ENCODE measurements around the gene CLDN1.

The CLDN1 gene

DNA sequence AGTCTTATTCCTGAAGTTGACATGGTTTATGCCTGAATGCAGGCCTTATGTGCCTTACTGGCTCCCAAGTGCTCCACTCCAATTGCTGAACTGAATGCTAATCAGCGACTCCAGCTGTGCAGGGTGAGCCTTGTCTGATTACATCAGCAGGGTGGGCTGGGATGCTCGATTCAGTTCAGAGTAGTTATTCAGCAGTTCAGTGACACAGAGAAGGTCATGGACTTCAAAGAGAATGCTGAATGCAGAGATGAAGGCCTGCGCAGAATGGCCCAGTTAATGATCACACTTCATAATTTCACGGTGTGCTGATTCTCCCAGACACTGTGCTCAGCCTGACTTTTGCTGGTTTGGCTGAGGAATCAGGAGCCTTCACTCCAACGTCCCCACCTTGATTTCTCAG is 63.6 kb downstream of the CLDN1 start:
- intact Hi-C loops (cut with DNase I; ENCODE audit: low total_unique reads): no loop called here
- no peak for DNase-seq

More for the DNA sequence above, 63.6 kb downstream of the CLDN1 start:
- H3K4me1 ChIP-seq: peaks cover 0 to 27% (median 19%) of the 10 kb centered on the region in 4 donors
- H3K27me3 ChIP-seq: no peaks in the 10 kb centered on the region
- TF ChIP-seq, protein P1, sequence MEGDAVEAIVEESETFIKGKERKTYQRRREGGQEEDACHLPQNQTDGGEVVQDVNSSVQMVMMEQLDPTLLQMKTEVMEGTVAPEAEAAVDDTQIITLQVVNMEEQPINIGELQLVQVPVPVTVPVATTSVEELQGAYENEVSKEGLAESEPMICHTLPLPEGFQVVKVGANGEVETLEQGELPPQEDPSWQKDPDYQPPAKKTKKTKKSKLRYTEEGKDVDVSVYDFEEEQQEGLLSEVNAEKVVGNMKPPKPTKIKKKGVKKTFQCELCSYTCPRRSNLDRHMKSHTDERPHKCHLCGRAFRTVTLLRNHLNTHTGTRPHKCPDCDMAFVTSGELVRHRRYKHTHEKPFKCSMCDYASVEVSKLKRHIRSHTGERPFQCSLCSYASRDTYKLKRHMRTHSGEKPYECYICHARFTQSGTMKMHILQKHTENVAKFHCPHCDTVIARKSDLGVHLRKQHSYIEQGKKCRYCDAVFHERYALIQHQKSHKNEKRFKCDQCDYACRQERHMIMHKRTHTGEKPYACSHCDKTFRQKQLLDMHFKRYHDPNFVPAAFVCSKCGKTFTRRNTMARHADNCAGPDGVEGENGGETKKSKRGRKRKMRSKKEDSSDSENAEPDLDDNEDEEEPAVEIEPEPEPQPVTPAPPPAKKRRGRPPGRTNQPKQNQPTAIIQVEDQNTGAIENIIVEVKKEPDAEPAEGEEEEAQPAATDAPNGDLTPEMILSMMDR (IDR thresholded peaks at IDR 0.05): no peak
- H3K36me3 ChIP-seq: no peaks in the 10 kb centered on the region
- H3K4me3 ChIP-seq: no peak overlapping the region
- H3K27ac ChIP-seq: no peak overlapping the region
- no peaks in the 10 kb centered on the region for H3K9me3 ChIP-seq

Data from tibial artery (tissue), 4 donors.